Esophagus (tissue), 2 donors: Measurements from ENCODE around the gene STX18. TPM values are rescaled to one million over a fixed set of nuclear protein-coding genes. Genes with fewer than 3 reads are reported as not detected.
"Not testable (repeated sequence)": the region's sequence is repeated elsewhere in the genome, so short reads cannot be mapped to it uniquely, and the experiment has no call there.

Experiments used
- H3K27ac ChIP-seq, 2 donors: one replicate each; pipeline ENCODE4 v1.5.1; 2013; ENCODE audit warnings: low read depth in 2 of 2, mild to moderate bottlenecking in 2 of 2, inconsistent platforms in 1 of 2, low read length in 1 of 2, moderate library complexity in 1 of 2
- H3K27me3 ChIP-seq, 2 donors: one replicate each; pipeline ENCODE4 v1.6.1; 2013; ENCODE audit warnings: low read length in 2 of 2, control low read depth in 1 of 2, mild to moderate bottlenecking in 1 of 2; ENCODE audit not compliant: insufficient read depth in 2 of 2, control insufficient read depth in 1 of 2
- H3K36me3 ChIP-seq, 2 donors: one replicate each; pipeline ENCODE4 v1.6.1; 2013; ENCODE audit warnings: low read length in 1 of 2; ENCODE audit not compliant: control insufficient read depth in 2 of 2, insufficient read depth in 2 of 2
- H3K4me1 ChIP-seq, 2 donors: one replicate each; pipeline ENCODE4 v1.6.1; 2013; ENCODE audit warnings: low read length in 1 of 2; ENCODE audit not compliant: control insufficient read depth in 2 of 2, insufficient read depth in 2 of 2
- H3K4me3 ChIP-seq, 2 donors: one replicate each; pipeline ENCODE4 v1.5.1; 2013; ENCODE audit warnings: low read length in 2 of 2, mild to moderate bottlenecking in 2 of 2, low read depth in 1 of 2, moderate library complexity in 1 of 2
- H3K9me3 ChIP-seq, 2 donors: one replicate each; pipeline ENCODE4 v1.6.1; 2013; ENCODE audit warnings: mild to moderate bottlenecking in 2 of 2, low read depth in 1 of 2, low read length in 1 of 2, moderate library complexity in 1 of 2; ENCODE audit not compliant: control insufficient read depth in 2 of 2, insufficient read depth in 1 of 2
- WGBS, 2 donors: extraction: QIAGEN DNeasy Blood & Tissue Kit; methylation state at CpG; one replicate each; pipeline ENCODE4 v1.1.7; 2013; 5-methylcytosine and 5-hydroxymethylcytosine counted together
- polyA plus RNA-seq, 2 donors: library from polyadenylated mRNA; stranded (reverse); fragments of 200-250 nt; gene quantifications; one replicate each; pipeline ENCODE4 v1.2.3, GENCODE V29; 2013
- donor health status: healthy with polysubstance abuse.
- donor health status: Bipolar disorder and iron deficiency.

Gene STX18
- polyA plus RNA-seq, 2 donors, result 12.4 to 17.3 TPM

- no peaks in the 10 kb centered on the region for H3K4me1 ChIP-seq
- WGBS, 2 donors, result 81 to 86% methylated on average over 3 of the region's 3 CpGs
- no peak overlapping the region for H3K4me3 ChIP-seq
- no peaks in the 10 kb centered on the region for H3K9me3 ChIP-seq
- no peaks in the 10 kb centered on the region for H3K27me3 ChIP-seq
- peaks cover 0 to 3% of the 10 kb centered on the region in 2 donors for H3K36me3 ChIP-seq
- H3K27ac ChIP-seq, result no peak overlapping the region
Observed at GRCh38 chr4:4560136-4560535, 18.3 kb upstream of the STX18 start.

GRCh38 chr4:4559596-4559995, 17.7 kb upstream of the STX18 start:
- H3K9me3 ChIP-seq, result no peaks in the 10 kb centered on the region
- WGBS, 2 donors, result 65 to 69% methylated on average over 6 of the region's 6 CpGs
- H3K27me3 ChIP-seq, result no peaks in the 10 kb centered on the region
- H3K27ac ChIP-seq, result no peak overlapping the region
- H3K4me1 ChIP-seq, result no peaks in the 10 kb centered on the region
- H3K4me3 ChIP-seq, result no peak overlapping the region
- no peaks in the 10 kb centered on the region for H3K36me3 ChIP-seq

GRCh38 chr4:4558881-4559280, 17.0 kb upstream of the STX18 start:
- WGBS, 2 donors, result 69 to 79% methylated on average over 4 of the region's 4 CpGs

GRCh38 chr4:4555916-4556315, 14.1 kb upstream of the STX18 start:
- Histone ChIP-seq H3K4me1 (no peaks in the 10 kb centered on the region), H3K9me3 (no peaks in the 10 kb centered on the region), H3K27ac (no peak overlapping the region), H3K4me3 (no peak overlapping the region), H3K36me3 (peaks cover 0 to 2% of the 10 kb centered on the region in 2 donors), H3K27me3 (no peaks in the 10 kb centered on the region)
- 83 to 90% methylated on average over 4 of the region's 4 CpGs for WGBS, 2 donors

More at GRCh38 chr4:4558881-4559280, 17.0 kb upstream of the STX18 start:
- no peak overlapping the region for H3K4me3 ChIP-seq
- H3K36me3 ChIP-seq, result no peaks in the 10 kb centered on the region
- H3K4me1 ChIP-seq, result no peaks in the 10 kb centered on the region
- H3K27me3 ChIP-seq, result no peaks in the 10 kb centered on the region
- no peak overlapping the region for H3K27ac ChIP-seq
- no peaks in the 10 kb centered on the region for H3K9me3 ChIP-seq

GRCh38 chr4:4554234-4554633, 12.4 kb upstream of the STX18 start:
- WGBS, 2 donors, result 88 to 94% methylated on average over 2 of the region's 2 CpGs
- H3K27ac ChIP-seq, result no peak overlapping the region
- no peaks in the 10 kb centered on the region for H3K9me3 ChIP-seq
- no peak overlapping the region for H3K4me3 ChIP-seq
- no peaks in the 10 kb centered on the region for H3K4me1 ChIP-seq
- peaks cover 0 to 2% of the 10 kb centered on the region in 2 donors for H3K36me3 ChIP-seq
- no peaks in the 10 kb centered on the region for H3K27me3 ChIP-seq

GRCh38 chr4:4552042-4552441, 10.2 kb upstream of the STX18 start:
- not testable (repeated sequence) for H3K4me1 ChIP-seq, H3K27ac ChIP-seq, H3K36me3 ChIP-seq, H3K4me3 ChIP-seq, H3K27me3 ChIP-seq, H3K9me3 ChIP-seq
- 90 to 96% methylated on average over 5 of the region's 5 CpGs for WGBS, 2 donors

- H3K27ac ChIP-seq, result not testable (repeated sequence)
- WGBS, 2 donors, result 77 to 82% methylated on average over 4 of the region's 4 CpGs
Observed at GRCh38 chr4:4550161-4550560, 8.3 kb upstream of the STX18 start.

GRCh38 chr4:4549534-4549933, 7.7 kb upstream of the STX18 start:
- Histone ChIP-seq H3K27ac (no peak overlapping the region), H3K36me3 (peaks cover 0 to 5% of the 10 kb centered on the region in 2 donors), H3K27me3 (no peaks in the 10 kb centered on the region), H3K4me1 (no peaks in the 10 kb centered on the region), H3K4me3 (no peak overlapping the region), H3K9me3 (no peaks in the 10 kb centered on the region)
- WGBS, 2 donors, result 100% methylated on average over 1 of the region's 1 CpG

More at GRCh38 chr4:4550161-4550560, 8.3 kb upstream of the STX18 start:
- not testable (repeated sequence) for H3K4me1 ChIP-seq, H3K36me3 ChIP-seq, H3K27me3 ChIP-seq, H3K4me3 ChIP-seq, H3K9me3 ChIP-seq

- Histone ChIP-seq H3K9me3 (no peaks in the 10 kb centered on the region), H3K4me3 (peak overlapping the region in 1 of 2 donors; percentile 92), H3K27me3 (no peaks in the 10 kb centered on the region), H3K27ac (no peak overlapping the region), H3K4me1 (peaks cover 0 to 2% of the 10 kb centered on the region in 2 donors), H3K36me3 (peaks cover 0 to 2% of the 10 kb centered on the region in 2 donors)
- 18 to 22% methylated on average over 12 of the region's 12 CpGs for WGBS, 2 donors
Observed at GRCh38 chr4:4542774-4543485, 1.1 kb upstream of the STX18 start.

GRCh38 chr4:4541040-4541631, 712 bp downstream of the STX18 start:
- no peaks in the 10 kb centered on the region for H3K27me3 ChIP-seq
- 3% methylated on average over 10 of the region's 10 CpGs for WGBS, 2 donors
- peak overlapping the region; percentile 81 to 85 for H3K27ac ChIP-seq
- peak overlapping the region; percentile 92 to 94 for H3K4me3 ChIP-seq
- no peaks in the 10 kb centered on the region for H3K36me3 ChIP-seq
- H3K9me3 ChIP-seq, result no peaks in the 10 kb centered on the region
- H3K4me1 ChIP-seq, result peaks cover 0 to 5% of the 10 kb centered on the region in 2 donors
